Prostate gland (tissue), 2 donors: ENCODE results near the gene FADS2. TPM values are rescaled to one million over a fixed set of nuclear protein-coding genes. Genes with fewer than 3 reads are reported as not detected.

ENCODE experiments used
- DNase-seq: peaks from one replicate; pipeline ENCODE4 v3.0.0-alpha.2; 2019; ENCODE audit warnings: low spot score
- H3K27ac ChIP-seq, 2 donors: fragments of 200-600 bp; sonication (generic); 2 replicates each; pipeline ENCODE4 v1.5.1; 2017 to 2019
- H3K27me3 ChIP-seq: fragments of 200-600 bp; sonication (generic); replicated peaks from 2 replicates; pipeline ENCODE4 v1.5.1; 2019; ENCODE audit not compliant: insufficient read depth
- H3K36me3 ChIP-seq, 2 donors: fragments of 200-600 bp; sonication (generic); 1 replicate in 1 of 2; 2 replicates in 1 of 2; pipeline versions ENCODE4 v1.5.1 to v1.8.1; 2017 to 2019
- H3K4me1 ChIP-seq: fragments of 200-600 bp; sonication (generic); replicated peaks from 2 replicates; pipeline ENCODE4 v1.5.1; 2019
- H3K4me3 ChIP-seq, 2 donors: fragments of 200-600 bp; sonication (generic); 2 replicates each; pipeline ENCODE4 v1.5.1; 2017 to 2019
- H3K9me3 ChIP-seq: fragments of 200-600 bp; sonication (generic); 2 replicates; pipeline ENCODE4 v1.5.1; 2017
- CTCF ChIP-seq, 4 experiments: fragments of 200-600 bp in 2 of 4; fragments of 450-650 bp in 2 of 4; sonication (generic) in 2 of 4; IDR thresholded peaks; 1 replicate in 3 of 4; 2 replicates in 1 of 4; pipeline ENCODE4 v1.5.1; 2016 to 2019; ENCODE audit warnings: antibody characterized with exemption in 4 of 4, mild to moderate bottlenecking in 2 of 4, moderate library complexity in 2 of 4
- POLR2A ChIP-seq: fragments of 450-650 bp; IDR thresholded peaks from one replicate; pipeline ENCODE4 v1.6.1; 2016; ENCODE audit warnings: antibody characterized with exemption, mild to moderate bottlenecking
- POLR2AphosphoS5 ChIP-seq: sonication (generic); formaldehyde crosslinking; IDR thresholded peaks from one replicate; pipeline ENCODE4 v1.6.1; 2017; ENCODE audit warnings: antibody characterized with exemption
- WGBS: methylation state at CpG from one replicate; pipeline ENCODE4 v1.1.5; 2018; 5-methylcytosine and 5-hydroxymethylcytosine counted together
- intact Hi-C: fragments of 100-400 bp; cut with DNase I; formaldehyde crosslinking; loops from one replicate; pipeline ENCODE4 v1.14.2; 2022
- total RNA-seq, 2 donors: library from RNA; depleted of rRNA; stranded (reverse); fragments of >200 nt; gene quantifications; one replicate each; pipeline ENCODE4 v1.1.0, GENCODE V29; 2016

The FADS2 gene
- total RNA-seq, 2 donors from 2014 or later, result 67.5 to 213 TPM

GRCh38 chr11:61830237-61831105, 2.4 kb downstream of the FADS2 start:
- peaks cover 12% of the 10 kb centered on the region for H3K4me1 ChIP-seq
- TF ChIP-seq POLR2AphosphoS5 (peak; percentile 71), POLR2A (no peak), CTCF (IDR thresholded peaks at IDR 0.05) (no peak)
- WGBS, result 14% methylated on average over 8 of the region's 8 CpGs

GRCh38 chr11:61832207-61832606, 4.1 kb downstream of the FADS2 start:
- WGBS, result 93% methylated on average over 4 of the region's 4 CpGs
- no peaks in the 10 kb centered on the region for H3K27me3 ChIP-seq
- H3K36me3 ChIP-seq, result no peaks in the 10 kb centered on the region
- DNase-seq, result no peak
- H3K4me3 ChIP-seq, result no peak overlapping the region
- no peaks in the 10 kb centered on the region for H3K9me3 ChIP-seq
- no peak for TF ChIP-seq POLR2AphosphoS5
- H3K4me1 ChIP-seq, result peaks cover 12% of the 10 kb centered on the region
- intact Hi-C loops, result no loop called here
- peak overlapping the region in 1 of 2 donors; percentile 29 for H3K27ac ChIP-seq

More at GRCh38 chr11:61830237-61831105, 2.4 kb downstream of the FADS2 start:
- H3K9me3 ChIP-seq, result no peaks in the 10 kb centered on the region
- peak overlapping the region; percentile 77 to 86 for H3K27ac ChIP-seq
- DNase-seq, result peak; percentile 40
- H3K4me3 ChIP-seq, result peak overlapping the region in 1 of 2 donors; percentile 71
- H3K36me3 ChIP-seq, result no peaks in the 10 kb centered on the region
- no peaks in the 10 kb centered on the region for H3K27me3 ChIP-seq
- intact Hi-C loops, result no loop called here

- TF ChIP-seq POLR2A, result no peak
- TF ChIP-seq CTCF (IDR thresholded peaks at IDR 0.05), result no peak
- TF ChIP-seq POLR2AphosphoS5, result no peak
- Histone ChIP-seq H3K9me3 (no peaks in the 10 kb centered on the region), H3K36me3 (no peaks in the 10 kb centered on the region), H3K4me3 (no peak overlapping the region), H3K27ac (peak overlapping the region in 1 of 2 donors; percentile 6), H3K4me1 (peaks cover 12% of the 10 kb centered on the region), H3K27me3 (no peaks in the 10 kb centered on the region)
- DNase-seq, result no peak
- 57% methylated on average over 7 of the region's 7 CpGs for WGBS
- intact Hi-C loops, result no loop called here
These were observed 4.7 kb downstream of the FADS2 start for GRCh38 chr11:61832754-61833153.

GRCh38 chr11:61833471-61833870, 5.4 kb downstream of the FADS2 start:
- 84% methylated on average over 11 of the region's 11 CpGs for WGBS
- DNase-seq, result no peak
- Histone ChIP-seq H3K27me3 (no peaks in the 10 kb centered on the region), H3K27ac (peak overlapping the region in 1 of 2 donors; percentile 6), H3K36me3 (no peaks in the 10 kb centered on the region), H3K9me3 (no peaks in the 10 kb centered on the region), H3K4me1 (peaks cover 12% of the 10 kb centered on the region), H3K4me3 (no peak overlapping the region)
- intact Hi-C loops, result no loop called here
- no peak for TF ChIP-seq POLR2AphosphoS5
- no peak for TF ChIP-seq POLR2A

- Histone ChIP-seq H3K4me1 (peaks cover 12% of the 10 kb centered on the region), H3K4me3 (no peak overlapping the region), H3K27me3 (no peaks in the 10 kb centered on the region), H3K27ac (peak overlapping the region in 1 of 2 donors; percentile 9), H3K9me3 (no peaks in the 10 kb centered on the region), H3K36me3 (no peaks in the 10 kb centered on the region)
- TF ChIP-seq POLR2AphosphoS5 (no peak), POLR2A (no peak), CTCF (IDR thresholded peaks at IDR 0.05) (no peak)
- intact Hi-C loops, result no loop called here
- no peak for DNase-seq
- 91% methylated on average over 12 of the region's 12 CpGs for WGBS
These were observed 5.8 kb downstream of the FADS2 start for GRCh38 chr11:61833926-61834277.
